ENCODE measurements around the gene APEH. TPM values are rescaled to one million over a fixed set of nuclear protein-coding genes. Genes with fewer than 3 reads are reported as not detected.

Gene APEH
- total RNA-seq, 1 donor = 87.7 TPM

DNA sequence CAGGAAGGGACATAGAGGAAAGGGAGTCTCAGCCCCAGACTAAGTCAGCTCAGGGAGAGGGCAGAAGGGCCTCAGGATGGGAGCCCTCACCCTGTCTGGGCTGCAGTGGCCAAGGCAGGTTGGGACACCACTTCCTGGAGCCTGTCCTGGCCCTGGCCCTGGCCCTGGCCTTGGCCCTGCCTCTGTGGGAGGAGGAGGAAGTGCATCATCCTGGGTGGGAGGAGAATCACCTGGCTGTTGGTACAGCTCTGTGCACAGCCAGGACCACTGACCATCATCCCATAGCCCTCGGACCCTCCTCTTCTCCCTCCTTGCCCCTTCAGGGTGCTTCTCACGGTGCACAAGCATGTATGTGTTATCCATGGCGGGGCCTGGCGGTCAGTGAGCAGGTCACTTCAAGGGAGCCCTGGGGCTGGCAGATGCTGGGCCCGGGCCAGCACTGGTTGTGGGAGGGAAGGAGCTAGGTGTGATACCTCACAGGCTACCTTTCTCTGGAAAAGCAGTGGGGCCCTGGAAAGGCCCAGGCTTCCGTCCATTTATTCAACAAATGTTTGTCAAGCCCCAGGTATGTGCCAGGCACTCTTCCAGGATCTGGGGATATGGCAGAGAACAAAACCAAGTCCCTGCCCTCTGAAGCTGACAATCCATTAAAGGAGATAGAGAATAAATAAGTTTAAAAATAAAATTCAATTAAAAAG, 8.2 kb upstream of the APEH start:
- DNase-seq (ENCODE audit: low read depth) = no peak
- TF ChIP-seq, protein P1, sequence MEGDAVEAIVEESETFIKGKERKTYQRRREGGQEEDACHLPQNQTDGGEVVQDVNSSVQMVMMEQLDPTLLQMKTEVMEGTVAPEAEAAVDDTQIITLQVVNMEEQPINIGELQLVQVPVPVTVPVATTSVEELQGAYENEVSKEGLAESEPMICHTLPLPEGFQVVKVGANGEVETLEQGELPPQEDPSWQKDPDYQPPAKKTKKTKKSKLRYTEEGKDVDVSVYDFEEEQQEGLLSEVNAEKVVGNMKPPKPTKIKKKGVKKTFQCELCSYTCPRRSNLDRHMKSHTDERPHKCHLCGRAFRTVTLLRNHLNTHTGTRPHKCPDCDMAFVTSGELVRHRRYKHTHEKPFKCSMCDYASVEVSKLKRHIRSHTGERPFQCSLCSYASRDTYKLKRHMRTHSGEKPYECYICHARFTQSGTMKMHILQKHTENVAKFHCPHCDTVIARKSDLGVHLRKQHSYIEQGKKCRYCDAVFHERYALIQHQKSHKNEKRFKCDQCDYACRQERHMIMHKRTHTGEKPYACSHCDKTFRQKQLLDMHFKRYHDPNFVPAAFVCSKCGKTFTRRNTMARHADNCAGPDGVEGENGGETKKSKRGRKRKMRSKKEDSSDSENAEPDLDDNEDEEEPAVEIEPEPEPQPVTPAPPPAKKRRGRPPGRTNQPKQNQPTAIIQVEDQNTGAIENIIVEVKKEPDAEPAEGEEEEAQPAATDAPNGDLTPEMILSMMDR (IDR thresholded peaks at IDR 0.05; ENCODE audit: insufficient read depth, low read length) = no peak
- no peak overlapping the region for H3K4me3 ChIP-seq (ENCODE audit: low read depth, low read length)

DNA sequence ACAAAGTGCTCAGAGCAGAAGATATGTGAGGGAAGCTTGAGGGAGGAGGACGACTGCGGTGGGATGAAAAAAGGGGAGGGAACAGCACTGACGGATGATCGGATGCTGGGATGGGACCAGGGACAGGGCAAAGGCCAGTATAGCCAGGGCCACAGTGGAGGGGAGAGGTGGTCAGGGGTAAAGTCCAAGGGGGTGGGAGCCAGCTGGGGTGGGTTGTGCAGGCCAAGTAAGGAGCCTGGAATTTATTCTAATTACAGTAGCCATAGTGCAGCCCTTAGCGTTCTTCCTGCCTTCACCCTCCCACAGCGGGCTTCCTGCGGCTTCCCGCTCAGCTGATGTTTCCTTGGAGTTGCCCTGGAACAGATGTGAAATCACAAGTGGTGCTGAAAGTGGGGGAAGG, 7.6 kb upstream of the APEH start:
- no peak for DNase-seq (ENCODE audit: low read depth)
- H3K4me3 ChIP-seq (ENCODE audit: low read depth, low read length) = no peak overlapping the region
- TF ChIP-seq, protein P1 (IDR thresholded peaks at IDR 0.05; ENCODE audit: insufficient read depth, low read length) = no peak

DNA sequence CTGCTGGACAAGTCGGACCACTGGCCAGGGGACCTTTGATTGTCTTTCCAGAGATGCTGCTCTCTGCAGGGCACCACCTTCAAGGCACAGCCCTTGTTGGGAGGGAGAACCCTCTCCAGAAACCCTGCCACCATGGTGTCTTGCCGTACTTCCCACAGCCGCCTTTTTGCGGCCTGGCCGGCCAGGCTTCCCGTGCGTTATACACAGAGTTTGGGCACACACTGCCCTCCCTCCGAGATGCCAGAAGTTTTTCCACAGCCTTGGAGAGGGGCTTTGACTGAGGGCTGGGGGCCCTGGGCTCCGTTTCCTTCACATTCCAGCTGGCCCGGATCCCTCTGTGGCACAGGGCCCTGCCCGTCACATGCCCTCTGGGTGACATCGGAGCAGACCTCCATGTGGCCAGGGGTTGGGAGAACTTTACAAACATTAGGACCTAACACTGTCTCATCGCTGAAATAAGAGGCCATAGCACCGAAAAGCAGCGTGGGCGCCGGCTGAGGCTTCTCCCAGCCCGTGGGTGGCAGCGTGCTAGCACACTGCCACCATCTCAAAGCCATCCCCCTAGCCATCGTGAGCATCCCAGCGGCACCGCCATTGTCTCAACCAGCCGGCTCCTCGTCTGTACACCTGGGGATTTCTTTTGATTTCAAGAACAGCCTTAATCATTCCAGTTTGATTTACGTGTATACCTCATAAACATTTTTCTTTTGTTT, 6.3 kb upstream of the APEH start:
- DNase-seq (ENCODE audit: low read depth) = no peak
- TF ChIP-seq, protein P1 (IDR thresholded peaks at IDR 0.05; ENCODE audit: insufficient read depth, low read length) = no peak
- no peak overlapping the region for H3K4me3 ChIP-seq (ENCODE audit: low read depth, low read length)

DNA sequence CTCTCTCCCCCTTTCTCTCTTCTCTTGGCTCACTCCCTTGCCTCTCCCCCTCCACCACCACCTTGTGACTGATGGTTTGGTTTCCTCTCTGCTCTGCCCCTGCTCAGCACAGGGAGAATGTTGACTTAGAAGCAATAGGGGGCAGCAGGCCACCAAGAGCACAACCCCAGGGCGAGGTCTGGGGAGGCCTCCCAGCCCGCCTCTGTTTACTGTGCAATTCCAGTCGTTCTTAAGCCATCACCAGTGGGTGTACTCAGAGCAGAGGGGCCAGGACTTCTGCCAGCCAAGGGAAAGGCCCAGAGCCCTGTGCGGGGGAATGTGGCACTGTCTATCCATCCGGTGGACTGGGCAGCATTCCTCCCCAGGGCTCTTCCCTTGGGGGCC, 5.7 kb upstream of the APEH start:
- TF ChIP-seq, protein P1 (IDR thresholded peaks at IDR 0.05; ENCODE audit: insufficient read depth, low read length) = no peak
- DNase-seq (ENCODE audit: low read depth) = no peak
- H3K4me3 ChIP-seq (ENCODE audit: low read depth, low read length) = no peak overlapping the region

DNA sequence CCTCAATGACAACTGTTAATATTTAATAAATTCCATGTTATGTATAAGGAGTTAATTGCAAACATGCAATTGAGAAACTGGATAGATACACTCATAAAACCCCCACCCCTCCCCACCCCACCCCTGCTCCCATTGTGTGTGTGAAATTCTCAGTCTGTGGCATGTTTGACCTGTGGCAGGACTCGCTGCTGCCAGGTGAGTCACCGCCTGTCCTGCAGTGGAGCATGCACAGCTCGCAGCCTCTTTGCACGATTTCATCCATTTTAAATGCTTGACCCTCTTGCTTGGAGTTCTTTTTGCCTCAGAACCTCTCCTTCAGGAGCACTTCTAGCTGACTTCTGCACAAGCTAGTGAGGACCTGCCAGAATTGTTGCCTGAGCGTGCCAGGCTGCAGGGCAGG, 5.3 kb upstream of the APEH start:
- no peak overlapping the region for H3K4me3 ChIP-seq (ENCODE audit: low read depth, low read length)
- DNase-seq (ENCODE audit: low read depth) = peak; percentile 36
- TF ChIP-seq, protein P1 (IDR thresholded peaks at IDR 0.05; ENCODE audit: insufficient read depth, low read length) = no peak

DNA sequence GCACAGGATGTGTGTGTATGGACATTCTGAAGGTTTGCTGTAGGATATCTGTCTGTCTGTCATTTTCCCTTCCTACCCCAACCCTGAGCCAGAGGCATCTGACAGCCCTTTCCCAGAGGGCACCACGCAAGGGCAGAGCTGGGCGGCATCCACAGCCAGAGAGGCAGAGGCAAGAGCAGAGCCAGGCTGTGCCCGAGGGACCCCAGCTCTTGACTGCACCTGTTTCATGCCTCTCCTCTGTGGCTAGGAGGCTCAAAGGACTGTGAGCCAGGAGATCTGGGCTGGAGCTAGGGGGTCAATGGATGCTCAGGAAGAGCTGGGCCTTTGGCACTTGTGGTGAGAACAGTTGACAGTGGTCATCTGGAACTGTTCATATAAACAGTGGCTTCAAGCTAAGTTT, 4.8 kb upstream of the APEH start:
- no peak overlapping the region for H3K4me3 ChIP-seq (ENCODE audit: low read depth, low read length)
- no peak for DNase-seq (ENCODE audit: low read depth)
- TF ChIP-seq, protein P1 (IDR thresholded peaks at IDR 0.05; ENCODE audit: insufficient read depth, low read length) = no peak

Measured in fibroblast of the aortic adventitia (primary cell).